A673 (cell line): ENCODE measurements around the gene MGLL. TPM values are rescaled to one million over a fixed set of nuclear protein-coding genes. Genes with fewer than 3 reads are reported as not detected.
A peak's percentile ranks its signal among the peaks of the same experiment; 100 is the strongest.

ENCODE experiments used
- BruUV-seq: library from RNA; stranded (reverse); fragments of 400-500 nt; replicated peaks from 2 replicates; lab custom pipeline; 2021; lab: Mats Ljungman, UMichigan
- CTCF ChIA-PET: fragments of 300-600 bp; sonication (Branson Sonifier 250); formaldehyde crosslinking; loops from one replicate; lab custom pipeline; 2022; ENCODE audit warnings: antibody characterized with exemption; lab: Charles Lee
- POLR2A ChIA-PET: fragments of 300-600 bp; sonication (Branson Sonifier 250); formaldehyde crosslinking; loops from one replicate; lab custom pipeline; 2022; ENCODE audit warnings: antibody characterized with exemption; ENCODE audit not compliant: low non-redundant PET; lab: Charles Lee
- DNase-seq: peaks from one replicate; pipeline ENCODE4 v3.0.0-alpha.2; 2015; ENCODE audit warnings: low spot score
- H3K27ac ChIP-seq: fragments of 200-600 bp; sonication (generic); 2 replicates; pipeline ENCODE4 v1.5.1; 2016; ENCODE audit warnings: mixed run types, low read depth, mild to moderate bottlenecking, mixed read lengths, antibody characterized with exemption, low read length; ENCODE audit not compliant: poor library complexity, severe bottlenecking
- H3K27me3 ChIP-seq: fragments of 200-600 bp; sonication (generic); replicated peaks from 2 replicates; pipeline ENCODE4 v1.6.1; 2017; ENCODE audit warnings: mixed run types, low read depth, mild to moderate bottlenecking, mixed read lengths, antibody characterized with exemption, low read length; ENCODE audit not compliant: insufficient read depth, poor library complexity
- H3K36me3 ChIP-seq: fragments of 200-600 bp; sonication (generic); 2 replicates; pipeline ENCODE4 v1.6.1; 2016; ENCODE audit warnings: mixed run types, mild to moderate bottlenecking, mixed read lengths, antibody characterized with exemption, low read length; ENCODE audit not compliant: insufficient read depth, poor library complexity, severe bottlenecking
- H3K4me1 ChIP-seq: fragments of 200-600 bp; sonication (generic); 2 replicates; pipeline ENCODE4 v1.6.1; 2017; ENCODE audit warnings: mixed run types, mild to moderate bottlenecking, mixed read lengths, antibody characterized with exemption, low read length; ENCODE audit not compliant: insufficient read depth, poor library complexity, severe bottlenecking
- H3K4me3 ChIP-seq: fragments of 200-600 bp; sonication (generic); 2 replicates; pipeline ENCODE4 v1.5.1; 2016; ENCODE audit warnings: low read depth, mixed run types, mild to moderate bottlenecking, mixed read lengths, low read length; ENCODE audit not compliant: poor library complexity, severe bottlenecking
- H3K9me3 ChIP-seq: fragments of 200-600 bp; sonication (generic); 2 replicates; pipeline ENCODE4 v1.6.1; 2016; ENCODE audit warnings: mixed run types, low read depth, mild to moderate bottlenecking, mixed read lengths, antibody characterized with exemption, low read length; ENCODE audit not compliant: poor library complexity, severe bottlenecking
- CTCF ChIP-seq: fragments of 300-800, 200-600 bp; sonication (generic); conservative IDR thresholded peaks from 2 replicates; pipeline ENCODE4 v1.5.1; 2017; ENCODE audit warnings: low read depth, mild to moderate bottlenecking, antibody characterized with exemption, low read length, moderate library complexity, mixed read lengths
- EZH2 ChIP-seq: fragments of 200-600 bp; sonication (generic); IDR thresholded peaks from 2 replicates; pipeline ENCODE4 v1.6.1; 2017; ENCODE audit warnings: borderline replicate concordance, low read depth, mild to moderate bottlenecking, mixed read lengths, antibody characterized with exemption, low read length; ENCODE audit not compliant: poor library complexity, severe bottlenecking
- intact Hi-C: fragments of 100-400 bp; cut with micrococcal nuclease; formaldehyde crosslinking; loops from one replicate; pipeline ENCODE4 v1.10.0; 2022; ENCODE audit not compliant: unreplicated experiment
- total RNA-seq: library from RNA; stranded (reverse); gene quantifications from 2 replicates; pipeline ENCODE4 v1.2.3, GENCODE V29; 2021

MGLL gene
- total RNA-seq, 1 experiment from 2014 or later, result 0.39 TPM

GRCh38 chr3:127691489-127691888, 130.8 kb downstream of the MGLL start:
- no TSS peak for BruUV-seq
- H3K9me3 ChIP-seq, result no peaks in the 10 kb centered on the region
- TF ChIP-seq CTCF, result no peak
- TF ChIP-seq EZH2, result no peak
- H3K4me1 ChIP-seq, result peaks cover 2% of the 10 kb centered on the region
- H3K27me3 ChIP-seq, result no peaks in the 10 kb centered on the region
- no peaks in the 10 kb centered on the region for H3K36me3 ChIP-seq
- no peak for DNase-seq
- H3K27ac ChIP-seq, result no peak overlapping the region
- no peak overlapping the region for H3K4me3 ChIP-seq
- CTCF ChIA-PET, result interaction anchor here (0.6 kb wide), 1 partner anchor 302 kb away, joined by 6 read pairs; no protein-coding TSS in a partner anchor
- intact Hi-C loops, result no loop called here
- POLR2A ChIA-PET, result interaction anchor here (0.6 kb wide), 1 partner anchor 968 kb away, joined by 4 read pairs; no protein-coding TSS in a partner anchor

- Histone ChIP-seq H3K9me3 (no peaks in the 10 kb centered on the region), H3K27me3 (no peaks in the 10 kb centered on the region), H3K27ac (no peak overlapping the region), H3K36me3 (no peaks in the 10 kb centered on the region), H3K4me3 (no peak overlapping the region), H3K4me1 (no peaks in the 10 kb centered on the region)
- ChIA-PET POLR2A (no interaction called here), CTCF (interaction anchor here (0.6 kb wide), 1 partner anchor 303 kb away, joined by 6 read pairs; no protein-coding TSS in a partner anchor)
- intact Hi-C loops, result no loop called here
- TF ChIP-seq EZH2 (no peak), CTCF (peak; percentile 48)
- BruUV-seq, result no TSS peak
- DNase-seq, result peak; percentile 36
Measured at GRCh38 chr3:127690823-127691452, 131.4 kb downstream of the MGLL start.

- intact Hi-C loops, result no loop called here
- BruUV-seq, result no TSS peak
- Histone ChIP-seq H3K4me3 (no peak overlapping the region), H3K4me1 (no peaks in the 10 kb centered on the region), H3K27me3 (no peaks in the 10 kb centered on the region), H3K27ac (no peak overlapping the region), H3K36me3 (no peaks in the 10 kb centered on the region), H3K9me3 (no peaks in the 10 kb centered on the region)
- CTCF ChIA-PET, result no interaction called here
- DNase-seq, result no peak
- no peak for TF ChIP-seq EZH2
- no peak for TF ChIP-seq CTCF
- POLR2A ChIA-PET, result no interaction called here
Measured at GRCh38 chr3:127690106-127690505, 132.2 kb downstream of the MGLL start.
